Endothelial cell of umbilical vein (primary cell): ENCODE results near the gene C2orf76.

Source experiments
- EZH2 ChIP-seq: IDR thresholded peaks from 2 replicates; pipeline ENCODE4 v1.6.1; 2012; ENCODE audit warnings: borderline replicate concordance, low read depth, mild to moderate bottlenecking, moderate library complexity, low read length, inconsistent platforms; ENCODE audit not compliant: severe bottlenecking
- JUN ChIP-seq: IDR thresholded peaks from 2 replicates; pipeline ENCODE4 v1.6.1; 2011; ENCODE audit warnings: borderline replicate concordance, low read depth; ENCODE audit not compliant: insufficient read length, insufficient read depth
- POLR2A ChIP-seq: IDR thresholded peaks from 2 replicates; pipeline ENCODE4 v1.6.1; 2012; ENCODE audit warnings: low read depth, mild to moderate bottlenecking, control low read depth, low read length
- POLR2AphosphoS5 ChIP-seq: IDR thresholded peaks from 2 replicates; pipeline ENCODE4 v1.6.1; 2012; ENCODE audit warnings: low read depth, mild to moderate bottlenecking, control low read depth, low read length, moderate library complexity; ENCODE audit not compliant: insufficient read depth
- TF ChIP-seq, protein P1 (sequence below), 2 donors: IDR thresholded peaks; 1 replicate in 1 of 2; 2 replicates in 1 of 2; pipeline ENCODE4 v1.5.1; 2011; ENCODE audit warnings: low read length in 2 of 2, mild to moderate bottlenecking in 2 of 2, moderate library complexity in 2 of 2, control low read depth in 1 of 2, inconsistent platforms in 1 of 2, low read depth in 1 of 2; ENCODE audit not compliant: insufficient read depth in 1 of 2; ENCODE audit errors: extremely low read depth in 1 of 2

DNA sequence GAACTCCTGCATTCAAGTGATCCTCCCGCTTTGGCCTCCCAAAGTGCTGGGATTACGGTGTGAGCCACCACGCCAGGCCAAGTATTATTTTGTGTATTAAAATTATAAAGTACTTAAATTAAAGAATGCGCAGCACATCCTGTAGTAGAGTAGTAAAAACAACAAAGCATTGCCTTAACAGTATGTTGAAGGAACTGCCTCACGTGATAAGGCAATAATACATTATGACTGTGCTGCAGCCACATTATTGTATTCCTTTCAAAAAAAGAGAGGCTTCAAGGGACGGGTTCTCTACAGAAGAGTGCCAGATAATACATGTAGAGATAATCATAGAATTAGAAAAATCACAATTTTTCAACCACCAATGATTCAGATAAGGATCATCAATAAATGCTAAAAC lies 33.7 kb downstream of the C2orf76 start:
- TF ChIP-seq POLR2AphosphoS5 (no peak), EZH2 (no peak), JUN (no peak), POLR2A (no peak)
- TF ChIP-seq, protein P1, sequence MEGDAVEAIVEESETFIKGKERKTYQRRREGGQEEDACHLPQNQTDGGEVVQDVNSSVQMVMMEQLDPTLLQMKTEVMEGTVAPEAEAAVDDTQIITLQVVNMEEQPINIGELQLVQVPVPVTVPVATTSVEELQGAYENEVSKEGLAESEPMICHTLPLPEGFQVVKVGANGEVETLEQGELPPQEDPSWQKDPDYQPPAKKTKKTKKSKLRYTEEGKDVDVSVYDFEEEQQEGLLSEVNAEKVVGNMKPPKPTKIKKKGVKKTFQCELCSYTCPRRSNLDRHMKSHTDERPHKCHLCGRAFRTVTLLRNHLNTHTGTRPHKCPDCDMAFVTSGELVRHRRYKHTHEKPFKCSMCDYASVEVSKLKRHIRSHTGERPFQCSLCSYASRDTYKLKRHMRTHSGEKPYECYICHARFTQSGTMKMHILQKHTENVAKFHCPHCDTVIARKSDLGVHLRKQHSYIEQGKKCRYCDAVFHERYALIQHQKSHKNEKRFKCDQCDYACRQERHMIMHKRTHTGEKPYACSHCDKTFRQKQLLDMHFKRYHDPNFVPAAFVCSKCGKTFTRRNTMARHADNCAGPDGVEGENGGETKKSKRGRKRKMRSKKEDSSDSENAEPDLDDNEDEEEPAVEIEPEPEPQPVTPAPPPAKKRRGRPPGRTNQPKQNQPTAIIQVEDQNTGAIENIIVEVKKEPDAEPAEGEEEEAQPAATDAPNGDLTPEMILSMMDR (IDR thresholded peaks at IDR 0.05; ENCODE audit: extremely low read depth in 1 of 2, insufficient read depth in 1 of 2, low read depth in 1 of 2, low read length in 2 of 2) = no peak
